NT2/D1 (cell line): ENCODE data around the gene POLR2A.
A peak's percentile ranks its signal among the peaks of the same experiment; 100 is the strongest.
"Not testable (repeated sequence)": the region's sequence is repeated elsewhere in the genome, so short reads cannot be mapped to it uniquely, and the experiment has no call there.

Source experiments
- DNase-seq: peaks from one replicate; pipeline ENCODE4 v3.0.0-alpha.2; 2011; ENCODE audit warnings: low read depth, low spot score
- H3K27me3 ChIP-seq: 2 replicates; pipeline ENCODE4 v1.6.0; 2011; ENCODE audit warnings: mild to moderate bottlenecking; ENCODE audit not compliant: insufficient read length, insufficient read depth
- H3K36me3 ChIP-seq: 2 replicates; pipeline ENCODE4 v1.6.1; 2011; ENCODE audit warnings: mild to moderate bottlenecking, low read length, mixed read lengths; ENCODE audit not compliant: insufficient read depth, insufficient read length
- H3K4me1 ChIP-seq: 2 replicates; pipeline ENCODE4 v1.5.1; 2011; ENCODE audit not compliant: insufficient read depth, insufficient read length
- H3K4me3 ChIP-seq: 2 replicates; pipeline ENCODE4 v1.5.1; 2011; ENCODE audit warnings: low read depth; ENCODE audit not compliant: insufficient read length
- H3K9ac ChIP-seq: 2 replicates; pipeline ENCODE4 v1.6.0; 2011; ENCODE audit warnings: low read depth; ENCODE audit not compliant: insufficient read length
- H3K9me3 ChIP-seq: 2 replicates; pipeline ENCODE4 v1.5.1; 2011; ENCODE audit warnings: mild to moderate bottlenecking, low read length; ENCODE audit not compliant: insufficient read depth
- SUZ12 ChIP-seq: IDR thresholded peaks from 2 replicates; pipeline ENCODE4 v1.6.1; 2011; ENCODE audit not compliant: insufficient read length, insufficient read depth; ENCODE audit errors: extremely low read depth
- YY1 ChIP-seq: IDR thresholded peaks from 2 replicates; pipeline ENCODE4 v1.6.1; 2011; ENCODE audit not compliant: insufficient read length, insufficient read depth
- ZNF274 ChIP-seq: IDR thresholded peaks from 2 replicates; pipeline ENCODE4 v1.6.1; 2011; ENCODE audit warnings: mild to moderate bottlenecking, low read depth, low read length

POLR2A gene

DNA sequence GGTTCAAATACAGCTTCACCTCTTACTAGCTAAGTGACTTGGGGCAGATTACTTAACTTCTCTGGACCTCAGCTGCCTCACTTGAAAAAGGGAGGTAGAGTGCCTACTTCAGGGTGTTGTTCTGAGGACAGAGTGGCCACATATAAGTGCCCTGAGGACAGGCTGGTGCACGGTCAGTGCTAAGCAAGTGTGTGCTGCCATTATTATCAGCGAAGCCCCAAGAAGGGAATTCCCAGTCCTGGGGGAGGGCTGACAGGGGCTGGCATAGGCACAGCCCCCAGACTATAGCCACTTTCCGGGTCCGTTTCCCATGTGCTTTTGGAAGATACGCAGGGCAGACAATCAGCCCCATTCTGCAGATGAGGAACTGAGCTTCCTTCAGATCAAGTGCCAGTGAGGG, 7.2 kb upstream of the POLR2A start:
- no peaks in the 10 kb centered on the region for H3K27me3 ChIP-seq
- H3K4me3 ChIP-seq, result no peak overlapping the region
- peaks cover 2% of the 10 kb centered on the region for H3K36me3 ChIP-seq
- no peak for DNase-seq
- TF ChIP-seq YY1 (no peak), ZNF274 (no peak)
- no peak overlapping the region for H3K9ac ChIP-seq
- no peaks in the 10 kb centered on the region for H3K9me3 ChIP-seq
- peaks cover 18% of the 10 kb centered on the region for H3K4me1 ChIP-seq

DNA sequence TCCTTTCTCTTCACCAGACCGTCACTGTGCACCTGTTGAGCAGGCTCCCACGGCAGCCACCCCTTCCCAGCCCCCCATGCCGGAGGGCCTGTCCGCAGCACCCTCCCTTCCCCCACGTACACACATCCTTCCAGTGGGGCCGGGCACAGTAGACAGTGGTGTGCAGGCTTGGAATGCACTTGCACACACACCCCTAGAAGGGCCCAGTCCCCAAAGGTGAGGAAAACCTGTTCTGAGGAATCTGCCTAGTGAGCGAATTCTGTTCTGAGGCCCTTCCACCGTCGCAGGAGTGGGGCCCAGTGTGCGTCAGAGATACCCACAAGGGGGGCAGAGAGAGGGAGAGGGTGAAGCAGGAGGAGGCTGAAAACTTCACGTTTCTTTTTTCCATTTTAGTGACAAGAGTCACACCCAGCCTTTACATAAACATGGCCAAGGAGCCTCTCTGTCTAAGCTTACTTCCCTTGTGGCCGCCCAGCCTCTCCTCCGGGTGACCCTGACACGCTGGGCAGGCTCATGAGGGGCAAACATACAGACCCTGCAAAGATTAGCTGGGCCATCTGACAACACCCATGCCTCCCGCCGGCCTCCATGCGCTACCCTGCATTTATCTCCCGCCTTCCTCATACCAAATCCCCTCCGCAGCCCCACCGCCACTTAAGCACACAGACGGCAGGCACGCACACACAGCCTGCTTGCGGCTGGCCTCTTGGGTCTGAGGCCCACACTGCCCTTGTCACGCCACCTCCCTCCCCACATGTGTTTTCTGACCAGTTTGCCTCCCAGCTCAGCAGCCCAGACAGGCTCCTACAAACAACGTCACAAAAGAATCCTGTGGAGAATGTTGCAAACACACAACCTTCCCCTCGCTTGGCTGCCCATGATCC, 6.5 kb upstream of the POLR2A start:
- no peaks in the 10 kb centered on the region for H3K27me3 ChIP-seq
- peaks cover 18% of the 10 kb centered on the region for H3K4me1 ChIP-seq
- H3K36me3 ChIP-seq, result peaks cover 2% of the 10 kb centered on the region
- TF ChIP-seq ZNF274 (no peak), SUZ12 (no peak), YY1 (no peak)
- H3K9ac ChIP-seq, result peak overlapping the region; percentile 44
- H3K9me3 ChIP-seq, result no peaks in the 10 kb centered on the region
- no peak overlapping the region for H3K4me3 ChIP-seq
- no peak for DNase-seq

DNA sequence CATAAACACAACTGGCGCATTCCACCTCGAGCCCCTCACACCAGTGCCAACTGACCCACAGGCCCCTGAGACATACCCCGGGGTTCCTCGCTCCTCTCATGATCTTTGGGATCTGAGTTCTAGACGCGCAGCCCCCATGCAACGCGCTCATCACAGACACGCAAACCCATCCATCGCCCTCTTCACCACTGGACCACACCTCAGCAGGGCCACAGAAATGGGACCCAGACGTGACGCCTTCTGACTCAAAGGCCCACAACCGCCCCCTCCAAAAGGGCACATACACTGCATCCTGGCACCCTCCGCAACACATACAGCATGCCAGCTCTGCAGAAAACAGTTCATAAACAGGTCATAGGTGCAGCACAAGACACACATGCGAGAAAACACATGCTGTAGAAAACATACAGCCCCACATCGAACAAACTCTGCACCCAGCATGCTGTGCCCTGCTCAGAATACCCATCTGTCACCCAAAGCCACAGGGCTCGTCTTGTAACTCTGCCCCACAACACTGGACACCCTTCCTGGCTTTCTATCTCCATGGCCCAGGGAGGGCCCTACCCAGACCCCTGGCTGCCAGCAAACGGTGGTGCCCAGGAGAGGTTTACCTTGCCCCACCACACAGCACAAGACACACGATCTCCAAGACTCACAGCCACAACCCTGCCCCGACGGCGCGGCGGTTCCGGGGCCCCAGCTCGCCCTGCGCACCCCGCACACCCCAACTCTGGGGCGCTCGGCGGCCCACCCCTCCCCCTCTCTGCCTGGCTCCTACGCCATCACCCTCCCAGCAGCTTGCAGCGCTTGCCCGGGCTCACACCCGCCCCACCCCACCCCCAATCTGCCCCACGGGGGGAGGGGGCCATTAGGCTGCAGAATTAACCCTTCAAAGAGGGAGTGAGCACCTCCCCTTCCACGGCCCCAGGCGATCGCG, 5.6 kb upstream of the POLR2A start:
- H3K27me3 ChIP-seq, result no peaks in the 10 kb centered on the region
- H3K4me3 ChIP-seq, result peak overlapping the region; percentile 55
- peaks cover 2% of the 10 kb centered on the region for H3K36me3 ChIP-seq
- peak overlapping the region; percentile 76 for H3K9ac ChIP-seq
- peaks cover 18% of the 10 kb centered on the region for H3K4me1 ChIP-seq
- DNase-seq, result no peak
- no peaks in the 10 kb centered on the region for H3K9me3 ChIP-seq
- TF ChIP-seq YY1 (no peak), SUZ12 (no peak), ZNF274 (no peak)

DNA sequence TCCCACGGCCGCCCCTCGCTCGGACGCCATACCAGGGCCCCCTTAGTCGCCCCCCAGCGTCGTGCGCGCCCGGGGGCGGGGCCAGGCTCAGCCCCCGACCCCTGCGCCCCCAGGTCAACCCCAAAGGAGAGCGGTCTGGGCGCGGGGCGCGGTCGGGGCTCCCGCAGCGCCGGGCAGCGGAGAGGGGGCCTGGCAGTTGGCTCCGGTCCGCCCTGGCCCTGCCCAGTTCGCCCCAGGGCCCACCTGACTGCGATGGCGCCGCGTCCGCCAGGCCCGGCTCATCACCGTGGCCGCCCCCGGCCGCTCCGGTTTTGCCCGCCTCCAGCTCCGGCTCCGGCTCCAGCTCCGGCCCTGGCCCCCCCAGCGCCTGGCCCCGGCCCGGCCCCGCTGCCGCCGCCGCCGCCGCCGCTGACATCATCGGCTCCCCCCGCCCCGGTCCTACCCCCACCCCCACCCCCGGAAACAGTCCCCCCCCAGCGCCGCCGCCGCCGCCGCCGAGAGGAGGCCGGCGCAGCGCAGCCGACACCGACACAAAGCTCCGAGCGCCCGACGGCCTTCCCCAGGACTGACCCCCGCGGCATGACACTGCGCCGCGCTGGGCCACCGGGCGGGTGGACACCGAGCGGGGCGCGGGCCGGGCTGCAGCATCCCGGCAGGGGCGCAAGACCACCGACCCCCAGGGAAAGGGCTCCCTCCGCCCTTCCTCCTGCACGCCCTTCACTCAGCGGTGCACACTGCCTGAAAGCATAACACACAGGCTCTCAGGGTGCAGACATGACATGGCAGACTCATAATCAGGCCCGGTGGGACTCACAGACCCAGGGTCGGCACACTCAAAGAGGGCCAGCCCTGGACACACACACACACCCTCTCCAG, 4.7 kb upstream of the POLR2A start, which contains the start of gene ZBTB4:
ZBTB4 (minus strand) TSS at position 419 of the 876 bp plus-strand sequence. CDS start 12,830 bp downstream, outside the sequence.
- no peak for DNase-seq
- H3K36me3 ChIP-seq, result peaks cover 2% of the 10 kb centered on the region
- TF ChIP-seq YY1 (no peak), SUZ12 (no peak), ZNF274 (no peak)
- H3K4me1 ChIP-seq, result peaks cover 18% of the 10 kb centered on the region
- no peaks in the 10 kb centered on the region for H3K27me3 ChIP-seq
- H3K9me3 ChIP-seq, result no peaks in the 10 kb centered on the region
- H3K4me3 ChIP-seq, result peak within 1 kb of the TSS; percentile 55
- peak within 1 kb of the TSS; percentile 82 for H3K9ac ChIP-seq

DNA sequence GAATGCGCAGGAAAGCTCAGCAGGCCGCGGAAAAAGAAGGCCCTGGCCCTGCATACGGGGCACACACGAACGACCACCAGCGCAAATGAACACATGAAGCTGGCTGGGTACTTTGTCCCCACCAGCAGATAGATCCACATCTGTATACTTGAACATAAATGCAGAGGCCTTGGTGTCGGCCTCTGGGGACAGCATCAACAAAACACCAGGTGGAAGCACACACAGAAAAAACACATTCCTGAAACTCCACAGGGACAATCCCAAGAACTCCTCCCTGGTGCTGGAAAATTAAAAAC, 4.1 kb upstream of the POLR2A start:
- no peaks in the 10 kb centered on the region for H3K27me3 ChIP-seq
- no peak for TF ChIP-seq YY1
- TF ChIP-seq SUZ12, result no peak
- no peak for TF ChIP-seq ZNF274
- peaks cover 18% of the 10 kb centered on the region for H3K4me1 ChIP-seq
- H3K4me3 ChIP-seq, result peak overlapping the region; percentile 46
- H3K36me3 ChIP-seq, result peaks cover 2% of the 10 kb centered on the region
- peak overlapping the region; percentile 82 for H3K9ac ChIP-seq
- H3K9me3 ChIP-seq, result no peaks in the 10 kb centered on the region
- no peak for DNase-seq

DNA sequence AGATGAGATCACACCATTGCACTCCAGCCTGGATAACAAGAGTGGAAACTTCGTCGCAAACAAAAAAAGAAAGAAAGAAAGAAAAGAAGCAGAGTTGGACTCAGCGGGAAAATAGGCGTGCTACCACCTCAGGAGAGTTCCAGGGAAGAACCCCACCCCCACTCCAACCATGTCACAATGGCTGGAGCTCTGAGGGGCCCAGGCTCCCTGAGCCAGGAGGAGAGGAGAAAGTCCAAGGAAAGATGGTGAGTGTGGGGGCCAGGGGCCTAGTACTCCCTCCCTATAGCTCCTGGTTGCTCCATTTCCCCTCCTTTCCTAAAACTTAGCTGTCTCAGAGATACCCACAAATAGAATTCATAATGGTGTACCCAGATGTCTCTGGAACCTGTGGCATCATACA, 2.9 kb upstream of the POLR2A start, which contains the start of gene SLC35G6:
SLC35G6 (plus strand) TSS at position 172 of the 400 bp plus-strand sequence; CDS start at position 243, 71 bp downstream.
- H3K9me3 ChIP-seq, DNase-seq, H3K4me3 ChIP-seq, H3K36me3 ChIP-seq, H3K27me3 ChIP-seq: not testable (repeated sequence)
- peak within 1 kb of the TSS; percentile 82 for H3K9ac ChIP-seq
- H3K4me1 ChIP-seq, result peaks cover 14% of the 10 kb centered on the region

DNA sequence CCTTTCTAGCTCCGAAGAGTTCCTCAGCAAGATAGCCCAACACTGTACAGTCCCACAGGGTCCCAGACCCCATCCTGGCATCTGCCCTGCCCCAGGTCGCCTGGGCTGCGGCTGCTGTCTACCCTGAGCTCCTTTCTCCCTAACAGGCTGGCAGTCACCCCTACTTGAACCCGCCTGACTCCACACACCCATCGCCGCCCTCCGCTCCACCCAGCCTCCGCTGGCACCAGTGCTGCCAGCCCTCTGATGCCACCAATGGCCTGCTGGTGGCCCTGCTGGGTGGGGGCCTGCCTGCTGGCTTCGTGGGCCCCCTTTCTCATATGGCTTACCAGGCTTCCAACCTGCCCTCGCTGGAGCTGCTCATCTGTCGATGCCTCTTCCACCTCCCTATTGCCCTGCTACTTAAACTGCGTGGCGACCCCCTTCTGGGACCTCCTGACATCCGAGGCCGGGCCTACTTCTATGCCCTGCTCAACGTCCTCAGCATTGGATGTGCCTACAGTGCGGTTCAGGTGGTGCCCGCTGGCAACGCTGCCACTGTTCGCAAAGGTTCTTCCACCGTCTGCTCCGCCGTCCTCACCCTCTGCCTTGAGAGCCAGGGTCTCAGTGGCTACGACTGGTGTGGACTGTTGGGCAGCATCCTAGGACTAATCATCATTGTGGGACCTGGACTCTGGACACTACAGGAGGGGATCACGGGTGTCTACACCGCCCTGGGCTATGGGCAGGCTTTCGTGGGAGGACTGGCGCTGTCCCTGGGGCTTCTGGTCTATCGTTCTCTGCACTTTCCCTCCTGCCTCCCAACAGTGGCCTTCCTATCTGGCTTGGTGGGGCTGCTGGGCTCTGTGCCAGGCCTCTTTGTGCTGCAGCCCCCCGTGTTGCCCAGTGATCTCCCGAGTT, 2.1 kb upstream of the POLR2A start:
- H3K27me3 ChIP-seq, DNase-seq, H3K9ac ChIP-seq, H3K36me3 ChIP-seq, H3K9me3 ChIP-seq, H3K4me3 ChIP-seq: not testable (repeated sequence)
- H3K4me1 ChIP-seq, result peaks cover 14% of the 10 kb centered on the region

DNA sequence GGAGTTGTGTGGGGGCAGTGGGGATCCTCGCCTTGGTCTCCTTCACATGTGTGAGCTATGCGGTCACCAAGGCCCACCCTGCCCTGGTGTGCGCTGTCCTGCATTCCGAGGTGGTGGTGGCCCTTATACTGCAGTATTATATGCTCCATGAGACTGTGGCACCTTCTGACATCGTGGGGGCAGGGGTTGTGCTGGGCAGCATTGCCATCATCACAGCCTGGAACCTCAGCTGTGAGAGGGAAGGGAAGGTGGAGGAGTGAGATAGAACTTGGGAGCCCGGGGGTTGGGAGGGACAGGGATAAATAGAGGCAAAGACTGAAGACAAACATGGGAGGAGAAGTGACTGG, 1.5 kb upstream of the POLR2A start:
- DNase-seq, H3K4me1 ChIP-seq, H3K9me3 ChIP-seq, H3K27me3 ChIP-seq: not testable (repeated sequence)
- H3K9ac ChIP-seq, result peak overlapping the region; percentile 70
- H3K36me3 ChIP-seq, result peaks cover 11% of the 10 kb centered on the region
- peak overlapping the region; percentile 71 for H3K4me3 ChIP-seq
